K562 (cell line): ENCODE data around the gene RNF181. TPM values are rescaled to one million over a fixed set of nuclear protein-coding genes. Genes with fewer than 3 reads are reported as not detected.

Experiments
- ATAC-seq: fragments of 200-7000 bp; cut with Tn5 transposase; 3 replicates; pipeline ENCODE4 v1.9.1; 2020; ENCODE audit warnings: moderate library complexity
- BruUV-seq: library from RNA; stranded (reverse); fragments of 400-500 nt; replicated peaks from 2 replicates; lab custom pipeline; 2021; lab: Mats Ljungman, UMichigan
- CTCF ChIA-PET: fragments of 300-600 bp; formaldehyde crosslinking; extraction: SDS; loops from one replicate; lab custom pipeline; 2021; ENCODE audit warnings: low intra/inter-chr PET ratio; lab: Yijun Ruan, JAX
- POLR2A ChIA-PET: fragments of 300-600, 350-650 bp; sonication (Branson Sonifier 250); formaldehyde crosslinking; extraction: SDS; loops from one replicate; lab custom pipeline; 2021; ENCODE audit warnings: antibody characterized with exemption, inconsistent platforms; lab: Yijun Ruan, JAX
- DNase-seq, 4 experiments: peaks; one replicate each; pipeline versions ENCODE4 v3.0.0 to v3.0.0-alpha.2; 2011 to 2018; ENCODE audit warnings: low spot score in 3 of 4, mixed read lengths in 3 of 4; ENCODE audit errors: extremely low read depth in 1 of 4
- FAIRE-seq: peaks from 2 replicates; lab custom pipeline; 2011; peaks lifted over from hg19 to GRCh38; lab: Jason Lieb, UNC
- H2AFZ ChIP-seq: 2 replicates; pipeline ENCODE4 v1.6.0; 2011; ENCODE audit warnings: low read depth, low read length, control low read depth, inconsistent platforms
- H3K27ac ChIP-seq: fragments of 200-600 bp; 3 replicates; pipeline ENCODE4 v1.8.0; 2011; ENCODE audit warnings: low read depth, mild to moderate bottlenecking, control low read depth, inconsistent platforms, low read length, moderate library complexity, mixed read lengths; ENCODE audit errors: extremely low read depth
- H3K27me3 ChIP-seq, 2 experiments: fragments of 300-600 bp in 1 of 2; 2 replicates in 1 of 2; 3 replicates in 1 of 2; pipeline versions ENCODE4 v1.6.0 to v1.8.0; 2011; ENCODE audit warnings: inconsistent platforms in 2 of 2, low read length in 2 of 2, mild to moderate bottlenecking in 1 of 2, mixed read lengths in 1 of 2, moderate library complexity in 1 of 2; ENCODE audit not compliant: control insufficient read depth in 2 of 2, insufficient read depth in 2 of 2
- H3K36me3 ChIP-seq: fragments of 300-600 bp; 3 replicates; pipeline ENCODE4 v1.8.0; 2011; ENCODE audit warnings: mild to moderate bottlenecking, low read length, inconsistent platforms; ENCODE audit not compliant: control insufficient read depth, insufficient read depth
- H3K4me1 ChIP-seq, 2 experiments: fragments of 200-600 bp in 1 of 2; replicated peaks in 1 of 2; 2 replicates in 1 of 2; 3 replicates in 1 of 2; pipeline versions ENCODE4 v1.5.1 to v1.8.0; 2011; ENCODE audit warnings: inconsistent platforms in 2 of 2, low read length in 2 of 2, mild to moderate bottlenecking in 1 of 2, mixed read lengths in 1 of 2, moderate library complexity in 1 of 2; ENCODE audit not compliant: control insufficient read depth in 2 of 2, insufficient read depth in 2 of 2
- H3K4me2 ChIP-seq: 2 replicates; pipeline ENCODE4 v1.6.1; 2011; ENCODE audit warnings: low read length, control low read depth, inconsistent platforms, mixed read lengths; ENCODE audit not compliant: insufficient read depth
- H3K4me3 ChIP-seq: fragments of 200-600 bp; sonication (generic), shearing (Covaris generic); 2 replicates; pipeline ENCODE4 v1.5.1; 2016; ENCODE audit warnings: control low read depth, inconsistent platforms
- H3K79me2 ChIP-seq: fragments of 200-600 bp; 3 replicates; pipeline ENCODE4 v1.8.0; 2011; ENCODE audit warnings: low read length, inconsistent platforms; ENCODE audit not compliant: control insufficient read depth, insufficient read depth
- H3K9ac ChIP-seq, 2 experiments: 2 replicates each; pipeline versions ENCODE4 v1.6.0 to v1.6.1; 2011; ENCODE audit warnings: low read depth in 2 of 2, low read length in 2 of 2, control low read depth in 1 of 2, inconsistent platforms in 1 of 2, mild to moderate bottlenecking in 1 of 2, mixed read lengths in 1 of 2; ENCODE audit not compliant: insufficient read depth in 1 of 2
- H3K9me1 ChIP-seq: one replicate; pipeline ENCODE4 v1.6.0; 2011; ENCODE audit warnings: inconsistent platforms, mild to moderate bottlenecking, low read length, moderate library complexity; ENCODE audit not compliant: control insufficient read depth, insufficient read depth
- H3K9me3 ChIP-seq: replicated peaks from 2 replicates; pipeline ENCODE4 v1.5.1; 2011; ENCODE audit warnings: low read depth, low read length, inconsistent platforms; ENCODE audit not compliant: control insufficient read depth, insufficient read depth
- H4K20me1 ChIP-seq: replicated peaks from 2 replicates; pipeline ENCODE4 v1.6.1; 2011; ENCODE audit warnings: low read length, inconsistent platforms, mixed read lengths; ENCODE audit not compliant: control insufficient read depth, insufficient read depth
- EWSR1 ChIP-seq: fragments of 450-650 bp; IDR thresholded peaks from 2 replicates; pipeline ENCODE4 v1.6.1; 2018; ENCODE audit warnings: borderline replicate concordance, mild to moderate bottlenecking, low read depth, moderate library complexity; ENCODE audit not compliant: partially characterized antibody
- ZBTB12 ChIP-seq: fragments of 250-450 bp; sonication (Bioruptor Pico); IDR thresholded peaks from 2 replicates; pipeline ENCODE4 v1.4.0; 2020
- ZNF609 ChIP-seq: sonication (generic); formaldehyde crosslinking; IDR thresholded peaks from 2 replicates; pipeline ENCODE4 v1.8.1; 2023; ENCODE audit warnings: missing genetic modification reagents, mild to moderate bottlenecking, borderline replicate concordance
- WGBS: fragments of 100-300 bp; shearing (Covaris generic); methylation state at CpG from one replicate; pipeline ENCODE4 v1.1.6; 2016; ENCODE audit warnings: low coverage, mixed read lengths; ENCODE audit not compliant: insufficient coverage; ENCODE audit errors: missing lambda C conversion rate; 5-methylcytosine and 5-hydroxymethylcytosine counted together
- in situ Hi-C: fragments of 300-500 bp; cut with MboI; formaldehyde crosslinking; loops from 4 replicates; pipeline ENCODE4 v1.15.0; 2018; ENCODE audit warnings: inconsistent platforms, mixed read lengths
- intact Hi-C: fragments of 100-400 bp; cut with micrococcal nuclease; formaldehyde crosslinking; loops from 2 replicates; pipeline ENCODE4 v1.14.2; 2022
- polyA plus RNA-seq, 8 experiments: library from polyadenylated mRNA; depleted of rRNA in 4 of 8; stranded (reverse) in 5 of 8; unstranded in 3 of 8; fragments of >200 nt; fragmentation: Nextera tagmentation in 2 of 8; fragmentation: Illumina TruSeq in 1 of 8; extraction: Ambion mirVana in 2 of 8; extraction: Trizol in 1 of 8; gene quantifications; 2 replicates each; pipeline versions ENCODE4 v1.2.1 to v1.2.3, GENCODE V29; 2011 to 2014; ENCODE audit warnings: inconsistent platforms in 1 of 8, missing spikeins in 1 of 8
- total RNA-seq, 7 experiments: library from RNA; depleted of rRNA in 6 of 7; stranded (reverse); fragments of >200 nt in 6 of 7; fragmentation: Illumina TruSeq in 2 of 7; extraction: Trizol in 2 of 7; gene quantifications; 2 replicates each; pipeline versions ENCODE4 v1.2.1 to v1.2.3, GENCODE V29; 2011 to 2021; ENCODE audit warnings: low replicate concordance in 1 of 7
- TF ChIP-seq, protein P1 (sequence below): sonication (generic); formaldehyde crosslinking; IDR thresholded peaks from 2 replicates; pipeline ENCODE4 v1.8.0; 2022; ENCODE audit warnings: mild to moderate bottlenecking, missing genetic modification reagents

Gene RNF181
- total and polyA plus RNA-seq, 9 of the 15 experiments (the other 6 are each of a cell fraction or from before 2014, with no cell fraction given) = 139 to 492 (median 253) TPM

DNA sequence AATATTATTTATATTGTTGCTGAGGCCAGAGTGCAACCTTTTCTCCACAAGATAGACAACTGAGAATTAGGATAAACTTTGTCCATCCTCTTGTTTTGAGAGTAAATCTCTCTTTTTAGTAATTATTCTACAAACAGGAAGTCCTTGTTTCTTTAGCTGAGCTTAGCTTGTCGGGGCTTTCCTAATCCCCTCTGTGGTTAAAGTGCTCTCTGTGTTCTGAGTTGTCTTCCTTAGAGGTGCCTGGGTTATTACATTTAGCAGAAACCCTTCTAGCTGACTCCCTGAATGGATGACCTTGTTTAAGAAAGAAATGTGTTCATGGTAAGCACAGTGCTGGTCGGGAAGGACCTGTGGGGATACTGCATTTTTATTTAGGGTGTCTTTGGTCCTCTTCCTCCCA is 33.1 kb downstream of the RNF181 start:
- Histone ChIP-seq H3K4me2 (no peak overlapping the region), H3K4me1 (no peaks in the 10 kb centered on the region), H4K20me1 (no peaks in the 10 kb centered on the region), H3K4me3 (no peak overlapping the region), H3K9ac (no peak overlapping the region)
- FAIRE-seq = no peak
- POLR2A ChIA-PET = interaction anchor here (0.6 to 3.5 kb wide), 8 partner anchors 8 to 68 kb away, joined by 3 to 15 read pairs (median 4); partner anchors contain the start of genes GGCX and USP39
- no peak for ATAC-seq
- no TSS peak for BruUV-seq
- in situ Hi-C loops = no loop called here
- no peak for TF ChIP-seq ZBTB12 (CRISPR knock-in tag)
- TF ChIP-seq, protein P1, sequence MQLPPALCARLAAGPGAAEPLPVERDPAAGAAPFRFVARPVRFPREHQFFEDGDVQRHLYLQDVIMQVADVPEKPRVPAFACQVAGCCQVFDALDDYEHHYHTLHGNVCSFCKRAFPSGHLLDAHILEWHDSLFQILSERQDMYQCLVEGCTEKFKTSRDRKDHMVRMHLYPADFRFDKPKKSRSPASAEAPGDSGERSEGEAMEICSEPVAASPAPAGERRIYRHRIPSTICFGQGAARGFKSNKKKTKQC (CRISPR knock-in tag) = no peak
- TF ChIP-seq ZNF609 = no peak
- no peak for TF ChIP-seq EWSR1
- TF ChIP-seq, all 486 proteins: peak for 0
- intact Hi-C loops = no loop called here
- Histone ChIP-seq H3K9me1 (no peaks in the 10 kb centered on the region), H3K36me3 (peaks cover 93% of the 10 kb centered on the region), H3K27ac (no peak overlapping the region), H3K9me3 (no peaks in the 10 kb centered on the region), H2AFZ (no peak overlapping the region), H3K27me3 (no peaks in the 10 kb centered on the region), H3K79me2 (peaks cover 4% of the 10 kb centered on the region; the same call in 1 of the 3 replicates)
- no peak for DNase-seq
- WGBS = 78% methylated on average over 2 of the region's 2 CpGs
- CTCF ChIA-PET = no interaction called here
